Caco-2 (cell line): Measurements from ENCODE around the gene HDAC4. TPM values are rescaled to one million over a fixed set of nuclear protein-coding genes. Genes with fewer than 3 reads are reported as not detected.

Source experiments
- BruUV-seq: library from RNA; stranded (reverse); fragments of 400-500 nt; replicated peaks from 2 replicates; lab custom pipeline; 2021; lab: Mats Ljungman, UMichigan
- CTCF ChIA-PET: fragments of 300-600 bp; sonication (Branson Sonifier 250); formaldehyde crosslinking; loops from one replicate; lab custom pipeline; 2022; ENCODE audit warnings: antibody characterized with exemption; lab: Charles Lee
- POLR2A ChIA-PET: fragments of 300-600 bp; sonication (Branson Sonifier 250); formaldehyde crosslinking; loops from one replicate; lab custom pipeline; 2022; ENCODE audit warnings: antibody characterized with exemption; lab: Charles Lee
- DNase-seq, 2 experiments: peaks; one replicate each; pipeline versions ENCODE4 v3.0.0 to v3.0.0-alpha.2; 2020 to 2022
- H3K27me3 ChIP-seq: replicated peaks from 2 replicates; pipeline ENCODE4 v1.6.0; 2011; ENCODE audit warnings: low read length; ENCODE audit not compliant: control insufficient read depth, insufficient read depth
- H3K36me3 ChIP-seq: 2 replicates; pipeline ENCODE4 v1.5.1; 2011; ENCODE audit warnings: low read length; ENCODE audit not compliant: control insufficient read depth, insufficient read depth
- H3K4me1 ChIP-seq: fragments of 250-450 bp; sonication (Bioruptor Pico); 2 replicates; pipeline ENCODE4 v1.5.1; 2020; ENCODE audit warnings: mild to moderate bottlenecking
- H3K4me3 ChIP-seq: 2 replicates; pipeline ENCODE4 v1.5.1; 2011; ENCODE audit warnings: low read depth, mild to moderate bottlenecking, control low read depth, low read length
- H3K9me3 ChIP-seq: fragments of 250-450 bp; sonication (Bioruptor Pico); 2 replicates; pipeline ENCODE4 v1.5.1; 2020; ENCODE audit warnings: mild to moderate bottlenecking, moderate library complexity
- H3K27ac Mint-ChIP-seq: one replicate; pipeline ENCODE4 v1.8.0; 2022; ENCODE audit warnings: mixed read lengths; ENCODE audit not compliant: unreplicated experiment
- H3K27me3 Mint-ChIP-seq: one replicate; pipeline ENCODE4 v1.8.0; 2022; ENCODE audit warnings: mixed read lengths; ENCODE audit not compliant: insufficient read depth, unreplicated experiment
- H3K36me3 Mint-ChIP-seq: one replicate; pipeline ENCODE4 v1.8.0; 2022; ENCODE audit warnings: mild to moderate bottlenecking, mixed read lengths; ENCODE audit not compliant: insufficient read depth, unreplicated experiment
- H3K4me1 Mint-ChIP-seq: one replicate; pipeline ENCODE4 v1.8.0; 2022; ENCODE audit warnings: low read depth, mixed read lengths; ENCODE audit not compliant: unreplicated experiment
- H3K4me3 Mint-ChIP-seq: one replicate; pipeline ENCODE4 v1.8.0; 2022; ENCODE audit warnings: mild to moderate bottlenecking, moderate library complexity, mixed read lengths; ENCODE audit not compliant: unreplicated experiment
- H3K9me3 Mint-ChIP-seq: one replicate; pipeline ENCODE4 v1.8.0; 2022; ENCODE audit warnings: mixed read lengths; ENCODE audit not compliant: unreplicated experiment
- CTCF ChIP-seq, 2 experiments: fragments of 200-600 bp in 1 of 2; IDR thresholded peaks; 1 replicate in 1 of 2; 2 replicates in 1 of 2; pipeline versions ENCODE4 v1.5.1 to v1.8.0; 2011 to 2022; ENCODE audit warnings: antibody characterized with exemption in 1 of 2, control low read depth in 1 of 2, inconsistent platforms in 1 of 2, low read depth in 1 of 2, low read length in 1 of 2, mild to moderate bottlenecking in 1 of 2, moderate library complexity in 1 of 2; ENCODE audit not compliant: insufficient read depth in 1 of 2, severe bottlenecking in 1 of 2, unreplicated experiment in 1 of 2
- intact Hi-C: fragments of 100-400 bp; cut with micrococcal nuclease; formaldehyde crosslinking; loops from one replicate; pipeline ENCODE4 v1.10.0; 2022; ENCODE audit not compliant: unreplicated experiment
- total RNA-seq: library from RNA; stranded (reverse); gene quantifications from 2 replicates; pipeline ENCODE4 v1.2.3, GENCODE V29; 2022

Gene HDAC4
- total RNA-seq, 1 experiment from 2014 or later: 15.5 TPM

- Histone ChIP-seq H3K4me1 (no peaks in the 10 kb centered on the region), H3K4me3 (peak overlapping the region; percentile 68), H3K27me3 (no peaks in the 10 kb centered on the region), H3K36me3 (no peaks in the 10 kb centered on the region), H3K9me3 (no peaks in the 10 kb centered on the region)
- intact Hi-C loops: loop anchor here (10.0 kb wide), 1 partner anchor 174 kb away; no protein-coding TSS in a partner anchor
- Mint-ChIP-seq H3K27ac (peak overlapping the region; percentile 91), H3K36me3 (peaks cover 18% of the 10 kb centered on the region), H3K9me3 (no peaks in the 10 kb centered on the region), H3K4me3 (peak overlapping the region; percentile 81), H3K4me1 (no peaks in the 10 kb centered on the region), H3K27me3 (no peaks in the 10 kb centered on the region)
- ChIA-PET POLR2A (interaction anchor here (0.5 to 1.0 kb wide), 8 partner anchors 9 to 1692 kb away, joined by 3 to 5 read pairs (median 3); no protein-coding TSS in a partner anchor), CTCF (interaction anchor here (0.6 to 0.8 kb wide), 3 partner anchors 38 to 257 kb away, joined by 3 read pairs; no protein-coding TSS in a partner anchor)
- TF ChIP-seq CTCF (IDR thresholded peaks at IDR 0.05; ENCODE audit: insufficient read depth in 1 of 2, low read depth in 1 of 2, low read length in 1 of 2, severe bottlenecking in 1 of 2, unreplicated experiment in 1 of 2): no peak
- DNase-seq: peak; percentile 96 to 97
- BruUV-seq: no TSS peak
Measured at GRCh38 chr2:239401067-239401880, 454 bp upstream of the HDAC4 start.

GRCh38 chr2:239399921-239400595, 762 bp downstream of the HDAC4 start:
- ChIA-PET CTCF (no interaction called here), POLR2A (no interaction called here)
- H3K27me3 Mint-ChIP-seq: no peaks in the 10 kb centered on the region
- no peaks in the 10 kb centered on the region for H3K9me3 ChIP-seq
- no TSS peak for BruUV-seq
- no peaks in the 10 kb centered on the region for H3K27me3 ChIP-seq
- H3K4me3 ChIP-seq: peak overlapping the region; percentile 41
- peak overlapping the region; percentile 65 for H3K4me3 Mint-ChIP-seq
- H3K9me3 Mint-ChIP-seq: no peaks in the 10 kb centered on the region
- no peak for TF ChIP-seq CTCF (IDR thresholded peaks at IDR 0.05; ENCODE audit: insufficient read depth in 1 of 2, low read depth in 1 of 2, low read length in 1 of 2, severe bottlenecking in 1 of 2, unreplicated experiment in 1 of 2)
- DNase-seq: no peak
- H3K36me3 Mint-ChIP-seq: peaks cover 18% of the 10 kb centered on the region
- no peaks in the 10 kb centered on the region for H3K36me3 ChIP-seq
- intact Hi-C loops: loop anchor here (10.0 kb wide), 2 partner anchors 125 to 175 kb away; no protein-coding TSS in a partner anchor
- H3K4me1 ChIP-seq: no peaks in the 10 kb centered on the region
- no peak overlapping the region for H3K27ac Mint-ChIP-seq
- no peaks in the 10 kb centered on the region for H3K4me1 Mint-ChIP-seq

GRCh38 chr2:239399433-239399920, 1.3 kb downstream of the HDAC4 start:
- ChIA-PET CTCF (no interaction called here), POLR2A (no interaction called here)
- peaks cover 17% of the 10 kb centered on the region for H3K36me3 Mint-ChIP-seq
- no peaks in the 10 kb centered on the region for H3K9me3 Mint-ChIP-seq
- no peaks in the 10 kb centered on the region for H3K4me1 Mint-ChIP-seq
- Histone ChIP-seq H3K27me3 (no peaks in the 10 kb centered on the region), H3K36me3 (no peaks in the 10 kb centered on the region), H3K4me3 (peak overlapping the region; percentile 41), H3K9me3 (no peaks in the 10 kb centered on the region), H3K4me1 (no peaks in the 10 kb centered on the region)
- no peak for TF ChIP-seq CTCF (IDR thresholded peaks at IDR 0.05; ENCODE audit: insufficient read depth in 1 of 2, low read depth in 1 of 2, low read length in 1 of 2, severe bottlenecking in 1 of 2, unreplicated experiment in 1 of 2)
- peak overlapping the region; percentile 65 for H3K4me3 Mint-ChIP-seq
- H3K27me3 Mint-ChIP-seq: no peaks in the 10 kb centered on the region
- no peak overlapping the region for H3K27ac Mint-ChIP-seq
- intact Hi-C loops: loop anchor here (10.0 kb wide), 1 partner anchor 125 kb away; no protein-coding TSS in a partner anchor
- BruUV-seq: TSS peak; percentile 67
- DNase-seq: no peak
